GM18507 (cell line): Measurements from ENCODE around the gene CELF5.
"Not testable (repeated sequence)": the region's sequence is repeated elsewhere in the genome, so short reads cannot be mapped to it uniquely, and the experiment has no call there.

Experiments
- DNase-seq: peaks from one replicate; pipeline ENCODE4 v3.0.0; 2011; ENCODE audit warnings: low read depth; ENCODE audit not compliant: insufficient read length; ENCODE audit errors: extremely low spot score
- FAIRE-seq: peaks from 2 replicates; lab custom pipeline; 2011; peaks lifted over from hg19 to GRCh38; lab: Jason Lieb, UNC

The CELF5 gene

GRCh38 chr19:3333020-3333583 is 108.6 kb downstream of the CELF5 start:
- DNase-seq: no peak
- FAIRE-seq: no peak

DNA sequence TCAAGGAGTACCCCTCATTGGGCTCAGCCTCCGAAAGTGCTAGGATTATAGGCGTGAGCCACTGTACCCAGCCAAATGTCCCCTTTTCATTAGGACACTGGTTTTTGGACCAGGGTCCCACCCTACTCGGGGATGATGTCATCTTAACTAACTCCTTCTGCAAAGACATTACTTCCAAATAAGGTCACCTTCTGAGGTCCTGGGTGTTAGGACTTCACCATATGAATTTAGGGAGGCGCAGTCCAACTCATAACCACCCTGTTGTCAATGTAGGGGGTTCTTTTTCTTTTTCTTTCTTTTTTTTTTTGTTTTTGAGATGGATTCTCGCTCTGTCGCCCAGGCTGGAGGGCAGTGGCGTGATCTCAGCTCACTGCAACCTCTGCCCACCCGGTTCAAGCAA is 109.2 kb downstream of the CELF5 start:
- DNase-seq (no peak), FAIRE-seq (no peak)

DNA sequence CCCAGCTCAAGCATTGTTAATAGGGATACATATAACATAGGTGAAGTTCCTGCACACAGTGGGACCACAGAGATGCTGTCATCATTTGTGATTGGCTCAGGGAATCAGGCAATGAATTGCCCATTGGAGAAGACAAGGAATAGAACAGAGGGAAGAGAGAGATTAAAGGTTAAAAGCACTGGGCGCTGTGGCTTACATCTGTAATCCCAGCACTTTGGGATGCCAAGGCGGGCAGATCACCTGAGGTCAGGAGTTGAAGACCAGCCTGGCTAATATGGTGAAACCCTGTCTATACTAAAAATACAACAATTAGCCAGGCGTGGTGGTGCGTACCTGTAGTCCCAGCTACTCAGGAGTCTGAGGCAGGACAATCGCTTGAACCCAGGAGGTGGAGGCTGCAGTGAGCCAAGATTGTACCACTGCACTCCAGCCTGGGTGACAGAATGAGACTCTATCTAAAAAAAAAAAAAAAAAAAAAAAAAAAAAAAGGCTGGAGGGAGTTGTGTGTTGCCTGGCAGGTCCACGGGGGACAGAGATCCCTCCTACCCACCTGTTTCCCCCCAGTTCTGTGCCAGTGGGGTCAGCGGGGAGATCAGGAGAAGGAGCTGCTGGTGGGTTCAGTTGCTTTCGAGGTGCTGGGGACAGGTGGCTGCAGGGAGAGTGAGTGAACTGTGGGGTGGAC is 110.4 kb downstream of the CELF5 start:
- FAIRE-seq, DNase-seq: not testable (repeated sequence)

DNA sequence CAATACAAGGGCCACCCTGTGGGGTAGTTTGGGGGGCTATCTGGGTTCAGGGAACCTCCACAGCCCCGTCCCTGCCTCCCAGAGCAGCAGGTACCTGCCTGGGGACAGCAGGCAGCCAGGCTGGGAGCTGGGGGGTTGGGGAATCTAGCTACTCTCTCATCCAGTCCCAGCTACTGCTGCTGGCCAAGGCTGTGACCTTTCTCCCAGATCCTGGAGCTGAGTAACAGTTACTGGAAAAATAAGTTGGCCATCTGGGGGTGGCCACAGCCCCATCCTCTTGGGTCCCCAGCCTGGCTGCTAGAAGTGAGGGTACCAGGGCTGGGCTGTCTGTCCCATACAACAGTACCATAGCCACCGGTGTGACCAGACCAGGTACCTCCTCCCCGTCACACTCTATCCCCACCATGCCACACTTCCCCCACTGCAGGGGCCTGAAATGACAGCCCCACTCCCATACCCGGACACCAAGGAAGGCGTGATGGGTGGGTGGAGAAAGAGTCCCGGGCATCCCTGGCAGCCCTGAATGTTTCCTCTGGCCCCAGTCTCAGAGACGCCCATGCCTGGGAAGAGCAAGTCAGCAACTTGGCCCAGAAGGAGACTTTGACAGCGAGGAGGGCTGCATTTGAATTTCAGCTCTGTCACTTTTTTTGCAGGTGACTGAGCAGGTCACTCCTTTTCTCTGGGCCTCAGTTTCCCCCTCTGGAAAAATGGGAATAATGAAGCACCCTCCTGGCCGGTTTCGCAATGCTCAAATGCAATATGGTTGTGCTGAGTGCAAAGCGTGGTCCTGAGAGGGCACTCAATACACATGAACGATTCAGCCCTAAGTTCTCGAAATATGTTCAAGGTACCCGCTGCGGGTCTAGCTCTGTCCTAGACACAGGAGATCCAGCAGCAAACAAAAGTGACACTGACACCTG is 111.2 kb downstream of the CELF5 start:
- no peak for DNase-seq
- FAIRE-seq: no peak

GRCh38 chr19:3336351-3336679 is 111.9 kb downstream of the CELF5 start:
- FAIRE-seq: no peak
- no peak for DNase-seq

DNA sequence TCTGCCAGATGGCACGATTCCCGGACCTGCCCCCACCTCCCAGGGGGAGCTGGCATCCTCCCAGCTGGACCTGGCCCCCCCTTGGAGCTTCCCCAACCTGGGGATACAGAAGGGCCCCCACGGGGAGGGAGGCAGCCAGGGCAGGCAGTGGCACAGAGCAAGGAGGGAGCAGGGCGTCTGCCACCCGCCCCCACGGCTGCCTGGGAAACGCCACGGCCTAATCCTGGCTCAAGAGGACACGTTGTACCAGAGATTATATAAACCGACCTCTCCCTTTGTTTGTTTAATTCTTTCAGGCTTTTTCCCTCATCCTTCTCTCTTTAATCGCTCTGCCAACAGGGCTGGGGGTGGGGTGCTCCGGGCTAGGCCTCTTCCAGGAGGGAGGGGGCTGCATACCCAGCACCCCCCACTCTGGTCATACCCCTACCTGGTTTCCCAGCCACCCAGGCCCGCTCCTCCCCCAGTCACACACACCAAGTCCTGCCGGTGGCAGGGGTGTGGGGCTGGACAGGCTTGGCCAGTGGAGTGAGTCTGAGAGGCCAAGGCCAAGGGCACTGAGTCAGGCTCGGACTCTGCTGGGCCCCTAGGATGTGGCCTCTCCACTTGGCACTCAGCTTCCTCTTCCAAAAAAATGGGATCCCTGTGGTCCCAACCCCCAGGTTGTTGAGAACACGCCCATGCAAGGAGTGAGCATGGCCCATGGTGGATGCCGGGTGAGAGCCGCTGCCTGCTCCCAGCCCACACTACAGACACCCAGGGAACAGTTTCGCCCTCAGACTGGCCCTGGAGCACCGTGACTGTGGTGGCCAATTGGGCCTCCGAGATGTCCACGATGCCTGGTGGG is 112.4 kb downstream of the CELF5 start:
- DNase-seq (no peak), FAIRE-seq (no peak)

- DNase-seq: no peak
- FAIRE-seq: no peak
These were observed 114.2 kb downstream of the CELF5 start for GRCh38 chr19:3338541-3339181.

- FAIRE-seq (no peak), DNase-seq (no peak)
These were observed 115.9 kb downstream of the CELF5 start for GRCh38 chr19:3340340-3340739.

DNA sequence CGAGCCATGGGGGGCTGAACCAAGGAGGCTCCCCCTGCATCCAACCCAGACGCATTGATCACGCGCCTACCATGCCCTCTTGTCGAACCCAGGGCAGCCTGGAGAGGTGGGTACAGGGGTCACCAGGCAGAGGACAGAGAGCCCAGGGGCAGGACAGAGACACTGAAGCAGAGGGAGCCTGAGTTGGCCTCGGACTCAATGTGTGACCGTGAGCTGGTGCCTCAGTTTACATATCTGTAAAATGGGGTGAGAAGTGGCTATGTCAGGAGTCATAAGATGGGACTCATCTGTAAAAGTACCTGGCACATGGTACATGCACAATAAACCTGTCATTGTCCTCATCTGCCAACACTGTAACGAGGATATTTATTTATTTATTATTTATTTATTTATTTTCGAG is 117.8 kb downstream of the CELF5 start:
- no peak for FAIRE-seq
- no peak for DNase-seq

DNA sequence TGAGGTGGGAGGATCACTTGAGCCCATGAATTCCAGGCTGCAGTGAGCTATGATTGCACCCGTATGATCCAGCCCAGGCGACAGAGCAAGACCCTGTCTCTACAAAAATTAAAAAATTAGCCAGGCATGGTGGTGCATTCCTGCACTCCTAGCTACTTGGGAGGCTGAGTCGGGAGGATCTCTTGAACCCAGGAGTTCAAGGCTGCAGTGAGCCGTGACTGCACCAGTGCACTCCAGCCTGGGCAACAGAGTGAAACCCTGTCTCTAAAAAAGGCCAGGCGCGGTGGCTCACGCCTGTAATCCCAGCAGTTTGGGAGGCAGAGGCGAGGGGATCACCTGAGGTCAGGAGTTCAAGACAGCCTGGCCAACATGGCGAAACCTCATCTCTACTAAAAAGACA is 118.5 kb downstream of the CELF5 start:
- FAIRE-seq: not testable (repeated sequence)

GRCh38 chr19:3343619-3344502 is 119.4 kb downstream of the CELF5 start:
- DNase-seq: no peak
- peak; percentile 70 for FAIRE-seq

More for the DNA sequence above, 118.5 kb downstream of the CELF5 start:
- not testable (repeated sequence) for DNase-seq

DNA sequence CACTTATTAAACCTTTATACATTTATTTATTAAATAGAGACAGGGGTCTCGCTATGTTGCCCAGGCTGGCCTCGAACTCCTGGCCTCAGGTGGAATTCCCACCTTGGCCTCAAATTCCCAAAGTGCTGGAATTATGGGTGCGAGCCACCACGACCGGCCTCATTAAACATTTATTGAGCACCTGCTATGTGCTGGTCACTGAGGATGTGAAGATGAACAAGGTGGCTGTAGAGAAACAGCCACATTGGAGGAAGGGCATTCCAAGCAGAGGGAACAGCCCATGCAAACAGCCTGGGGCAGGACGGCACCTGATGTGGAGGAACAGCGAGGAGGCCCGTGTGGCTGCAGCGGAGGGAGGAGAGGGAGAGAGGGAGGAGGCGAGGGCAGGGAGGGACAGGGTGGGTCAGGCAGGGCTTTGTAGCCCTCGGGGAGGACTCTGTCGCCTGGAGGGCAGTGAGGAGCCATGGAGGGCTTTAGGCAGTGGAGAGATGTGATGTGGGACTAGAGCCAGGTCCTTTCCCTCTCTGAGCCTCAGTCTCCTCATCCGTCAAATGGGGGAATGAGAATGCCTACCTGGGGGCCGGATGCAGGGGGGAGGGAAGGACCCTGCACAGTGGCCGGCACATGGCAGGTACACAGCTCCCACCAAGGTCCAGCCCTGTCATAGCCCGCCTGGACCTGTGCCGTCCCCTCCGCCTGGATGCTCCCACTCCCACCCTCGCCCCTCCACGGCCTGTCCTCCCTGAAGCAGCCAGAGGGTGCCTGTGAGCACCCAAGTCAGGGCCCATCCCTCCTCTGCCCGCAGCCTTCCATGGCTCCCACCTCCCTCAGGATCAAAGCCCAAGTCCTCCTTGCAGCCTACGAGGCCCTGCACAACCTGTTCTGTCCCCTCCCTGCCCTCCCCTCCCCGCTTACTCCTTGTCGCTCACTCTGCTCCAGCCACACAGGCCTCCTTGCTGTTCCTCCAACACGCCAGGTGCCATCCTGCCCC is 120.4 kb downstream of the CELF5 start:
- no peak for FAIRE-seq
- no peak for DNase-seq

- FAIRE-seq: no peak
- no peak for DNase-seq
These were observed 121.5 kb downstream of the CELF5 start for GRCh38 chr19:3345850-3346460.
